Activated CD4-positive, alpha-beta T cell treated with anti-CD3 and anti-CD28 coated beads for 4 hours (primary cell): ENCODE data around the gene KRTAP6-2.

Experiments used
- DNase-seq, 2 donors: peaks; one replicate each; pipeline ENCODE4 v3.0.0-alpha.2; 2020

The KRTAP6-2 gene, protein sequence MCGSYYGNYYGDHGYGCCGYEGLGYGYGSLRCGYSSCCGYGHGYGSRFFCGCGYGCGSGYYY

DNA sequence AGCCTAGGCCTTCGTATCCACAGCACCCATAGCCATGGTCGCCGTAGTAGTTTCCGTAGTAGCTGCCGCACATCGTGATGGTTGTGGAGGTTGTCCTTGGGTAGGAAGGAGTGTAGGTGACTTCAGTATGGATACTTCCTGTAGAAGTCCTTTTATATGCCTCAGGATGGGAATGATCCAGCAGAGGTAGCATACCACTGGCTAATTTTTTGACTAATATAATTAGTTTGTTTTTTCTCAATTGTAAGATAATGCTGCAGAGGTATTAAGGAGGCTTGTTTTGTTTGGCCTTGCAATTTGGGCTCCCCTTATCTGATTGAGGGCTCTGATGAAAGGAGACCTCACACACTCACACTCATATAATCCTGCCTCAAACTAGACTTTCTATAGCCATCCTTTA lies at the start of gene KRTAP6-2:
Gene KRTAP6-2 (minus strand): TSS at position 101 of the 400 bp plus-strand sequence. CDS start 28 bp downstream, at position 73.
- no peak for DNase-seq

DNA sequence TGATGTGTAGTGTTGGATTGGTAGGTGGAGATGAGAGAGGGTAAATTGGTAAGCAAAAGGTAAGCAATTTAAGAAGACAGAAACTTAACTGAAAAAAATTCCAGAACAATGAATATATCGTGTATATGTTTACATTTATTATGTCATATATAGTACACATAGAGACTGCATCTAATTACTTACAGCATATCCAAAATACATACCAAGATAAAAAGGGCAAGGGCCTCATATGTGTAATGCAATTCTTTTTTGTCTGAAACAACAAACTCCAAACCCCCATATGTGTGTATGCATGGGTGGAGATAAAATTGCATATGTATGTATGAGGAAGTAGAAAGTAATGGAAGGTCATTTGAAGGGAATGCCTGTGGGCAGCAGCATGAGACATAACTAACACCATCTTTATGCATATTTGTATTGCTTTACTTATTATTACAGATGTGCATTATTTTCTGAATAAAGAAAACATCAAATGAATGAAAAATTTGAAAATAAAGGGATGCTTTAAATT lies 48.3 kb upstream of the KRTAP6-2 start:
- DNase-seq: no peak

DNA sequence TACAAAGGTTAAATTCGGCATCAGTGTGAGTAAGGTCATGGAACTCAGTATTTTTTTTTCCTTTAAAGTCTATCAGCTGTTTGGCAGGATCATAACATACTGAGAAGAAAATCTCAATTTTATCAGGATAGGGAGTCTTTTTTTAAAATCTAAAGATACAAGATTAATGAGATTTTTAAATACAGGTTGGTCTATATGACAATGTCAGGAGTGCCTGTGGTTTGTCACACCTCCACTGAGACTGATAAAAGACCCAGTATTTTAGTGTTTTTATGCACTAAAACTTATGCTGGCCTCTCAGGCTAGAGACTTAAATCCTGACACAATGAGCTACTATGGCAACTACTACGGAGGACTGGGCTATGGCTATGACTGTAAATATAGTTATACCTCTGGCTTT lies 43.9 kb upstream of the KRTAP6-2 start, which contains the start of gene KRTAP20-3:
Gene KRTAP20-3 (plus strand): TSS at position 301 of the 400 bp plus-strand sequence.
- no peak for DNase-seq

DNA sequence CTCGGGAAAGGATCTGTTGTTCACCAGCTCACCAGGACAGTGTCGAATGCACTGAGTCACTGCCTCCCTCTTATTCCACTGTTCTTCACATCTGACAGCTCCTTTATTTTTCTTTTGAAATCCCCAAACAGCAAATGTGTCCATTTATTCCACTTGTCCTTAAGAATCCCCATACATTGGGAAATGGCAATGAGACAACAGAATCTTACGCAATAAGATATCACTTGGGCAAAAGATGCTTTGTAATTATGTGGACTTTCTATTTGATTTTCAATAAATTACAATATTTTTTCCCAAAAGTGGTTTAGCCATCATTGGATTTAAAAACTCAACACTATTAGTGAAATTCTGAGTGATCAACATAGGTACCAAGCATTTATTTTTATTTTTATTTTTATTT lies 40.0 kb upstream of the KRTAP6-2 start:
- DNase-seq: no peak

DNA sequence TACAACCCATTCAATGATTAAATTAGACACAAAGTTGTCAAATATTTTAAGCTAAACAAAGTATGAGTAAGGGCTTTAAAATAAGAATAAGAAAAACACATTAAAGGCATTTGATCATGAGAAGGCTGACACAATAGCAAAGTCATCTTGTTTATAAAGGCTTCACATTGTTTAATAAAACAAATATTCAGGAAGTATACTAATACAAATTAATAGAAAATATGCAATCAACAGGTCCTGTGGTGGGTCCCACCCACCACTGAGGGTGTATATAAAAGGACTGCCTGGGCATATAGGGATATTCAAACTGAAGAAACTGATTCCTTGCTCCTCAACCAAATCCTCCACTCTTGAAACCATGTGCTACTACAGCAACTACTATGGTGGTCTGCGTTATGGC lies 36.2 kb upstream of the KRTAP6-2 start, which contains the start of gene KRTAP20-2:
Gene KRTAP20-2 (plus strand): TSS at position 301 of the 400 bp plus-strand sequence. CDS start 58 bp downstream, at position 359.
- DNase-seq: no peak

DNA sequence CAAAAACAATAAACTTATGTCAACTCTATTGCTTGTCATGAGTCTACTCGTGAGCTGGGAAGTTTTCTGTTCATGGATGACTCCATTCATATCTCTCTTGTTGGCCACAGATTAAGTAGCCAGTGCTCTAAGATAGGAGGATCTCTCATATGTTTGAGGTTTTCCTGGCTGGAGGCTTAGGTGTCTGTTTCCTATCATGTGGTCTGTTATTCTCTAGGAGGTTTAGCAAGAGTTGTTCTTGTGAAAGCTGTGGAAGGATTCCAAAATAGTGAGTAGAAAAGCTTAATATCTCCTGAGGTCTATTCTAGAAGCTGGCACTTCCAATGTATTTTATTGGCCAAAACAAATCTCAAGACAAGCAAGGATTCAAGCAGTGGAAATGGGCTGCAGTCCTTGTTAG lies 30.5 kb upstream of the KRTAP6-2 start:
- DNase-seq: no peak

DNA sequence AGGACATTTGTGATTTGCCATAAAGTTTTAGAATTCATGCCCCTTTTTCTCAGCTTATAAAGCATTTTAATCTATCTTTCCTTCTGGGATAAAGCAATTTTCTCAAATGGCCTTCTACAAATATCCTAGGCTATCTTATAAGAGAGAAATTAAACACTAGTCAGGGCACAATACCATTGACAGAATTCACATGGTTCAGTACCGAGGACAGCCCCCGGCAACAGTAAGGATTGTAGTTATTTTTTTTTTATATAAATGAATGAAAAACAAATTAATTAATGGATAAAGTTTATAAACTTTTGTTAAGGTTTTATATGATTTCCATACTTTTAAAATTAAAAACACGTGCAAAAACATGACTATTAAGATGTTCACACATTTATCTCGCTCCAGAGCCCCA lies 29.4 kb upstream of the KRTAP6-2 start:
- DNase-seq: no peak

DNA sequence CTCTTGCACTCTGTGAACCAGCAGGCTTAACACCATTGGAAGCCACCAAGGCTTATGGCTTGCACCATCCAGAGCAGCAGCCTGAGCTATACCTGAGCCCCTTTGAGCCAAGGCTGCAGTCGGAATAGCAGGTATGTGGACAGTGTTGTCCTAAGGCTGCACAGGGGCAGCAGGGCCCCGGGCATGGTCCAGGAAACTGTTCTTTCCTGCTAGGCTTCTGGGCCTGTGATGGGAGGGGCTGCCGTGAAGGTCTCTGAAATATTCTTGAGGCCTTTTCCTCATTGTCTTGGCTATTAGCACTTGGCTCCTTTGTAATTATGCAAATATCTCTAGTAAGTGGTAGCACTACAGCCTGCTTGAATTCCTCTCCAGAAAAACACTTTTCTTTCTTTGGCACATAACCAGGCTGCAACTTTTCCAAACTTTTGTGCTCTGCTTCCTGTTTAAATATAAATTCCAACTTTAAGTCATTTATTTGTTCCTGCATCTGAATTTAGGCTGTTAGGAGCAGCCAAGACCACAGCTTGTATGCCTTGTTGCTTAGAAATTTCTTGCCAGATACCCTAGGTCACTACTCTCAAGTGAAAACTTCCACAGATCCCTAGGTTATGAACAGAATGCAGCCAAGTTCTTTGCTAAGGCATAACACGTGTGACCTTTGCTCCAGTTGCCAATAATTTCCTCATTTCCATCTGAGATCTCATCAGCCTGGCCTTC lies 26.9 kb upstream of the KRTAP6-2 start:
- DNase-seq: no peak

DNA sequence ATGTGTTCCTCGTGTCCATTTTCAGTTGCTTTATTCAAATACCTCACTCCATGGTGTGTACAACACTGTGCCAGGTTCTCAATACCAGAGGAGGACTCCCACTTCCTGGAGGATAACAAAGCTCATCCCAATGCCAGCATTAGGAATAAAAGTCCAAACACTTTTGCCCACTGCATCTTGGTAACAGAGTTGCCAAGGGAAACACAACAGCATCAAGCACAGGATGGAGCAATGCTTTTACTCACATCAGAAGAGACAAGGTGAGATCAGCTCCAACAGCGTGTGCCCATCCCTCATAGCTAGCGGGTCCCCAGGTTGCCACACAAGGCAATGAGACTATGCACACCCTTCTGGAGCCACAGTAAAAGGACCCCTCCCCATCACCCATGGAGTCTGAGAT lies 24.7 kb upstream of the KRTAP6-2 start:
- no peak for DNase-seq

DNA sequence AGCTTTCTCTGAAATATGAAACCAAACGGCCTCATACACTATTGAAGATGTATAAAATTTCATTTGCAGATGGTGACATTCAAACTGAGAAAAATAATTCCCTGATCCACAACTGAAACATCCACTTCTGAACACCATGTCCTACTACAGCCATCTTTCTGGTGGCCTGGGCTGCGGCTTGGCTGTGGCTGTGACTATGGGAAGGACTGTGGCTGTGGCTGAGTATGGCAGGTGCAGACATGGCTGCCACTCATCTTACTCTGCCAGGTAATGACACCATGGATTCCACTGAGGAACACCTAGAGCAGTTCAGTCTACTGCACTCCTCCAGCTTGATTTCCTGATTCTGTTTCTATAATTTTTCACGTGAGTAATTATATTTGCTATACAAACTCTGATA lies 21.8 kb upstream of the KRTAP6-2 start, which contains the start of gene KRTAP20-4:
Gene KRTAP20-4 (plus strand): TSS at position 106 of the 400 bp plus-strand sequence.
- no peak for DNase-seq

DNA sequence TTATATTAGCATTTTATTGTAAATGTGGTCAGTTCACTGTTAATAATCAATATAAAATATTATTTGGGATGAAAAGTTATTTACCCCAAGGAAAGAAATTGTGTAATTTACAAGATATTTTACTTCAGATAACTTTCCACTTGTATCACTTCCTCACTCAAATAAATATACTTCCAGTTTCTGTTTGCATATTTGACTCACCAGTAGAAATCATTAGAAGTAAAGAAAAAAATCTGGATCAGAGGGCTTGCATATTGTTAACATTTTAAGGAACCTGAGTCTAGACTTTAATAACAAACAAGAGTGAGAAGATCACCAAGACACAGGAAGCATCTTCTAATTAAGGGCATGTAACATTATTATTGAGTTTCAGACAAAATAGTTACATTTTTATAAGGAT lies 21.4 kb upstream of the KRTAP6-2 start:
- DNase-seq: no peak

DNA sequence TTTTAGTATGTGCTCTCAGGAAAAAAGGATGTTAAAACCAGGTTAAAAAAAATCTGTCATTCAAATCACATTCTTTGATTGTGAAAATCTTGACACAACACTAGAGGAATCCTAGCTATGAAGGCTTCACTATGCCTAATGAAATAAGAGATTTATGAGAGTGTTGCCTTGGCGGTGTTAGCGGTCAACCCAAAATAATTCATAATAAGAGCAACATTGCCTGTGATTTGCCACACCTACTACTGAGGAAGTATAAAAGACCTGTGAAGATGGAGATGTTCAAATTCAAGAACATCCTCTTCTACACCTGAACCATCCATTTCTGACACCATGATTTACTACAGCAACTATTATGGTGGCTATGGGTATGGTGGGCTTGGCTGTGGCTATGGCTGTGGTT lies 17.4 kb upstream of the KRTAP6-2 start, which contains the start of gene KRTAP20-1:
Gene KRTAP20-1 (plus strand): TSS at position 301 of the 400 bp plus-strand sequence. CDS start 30 bp downstream, at position 331.
- DNase-seq: no peak

DNA sequence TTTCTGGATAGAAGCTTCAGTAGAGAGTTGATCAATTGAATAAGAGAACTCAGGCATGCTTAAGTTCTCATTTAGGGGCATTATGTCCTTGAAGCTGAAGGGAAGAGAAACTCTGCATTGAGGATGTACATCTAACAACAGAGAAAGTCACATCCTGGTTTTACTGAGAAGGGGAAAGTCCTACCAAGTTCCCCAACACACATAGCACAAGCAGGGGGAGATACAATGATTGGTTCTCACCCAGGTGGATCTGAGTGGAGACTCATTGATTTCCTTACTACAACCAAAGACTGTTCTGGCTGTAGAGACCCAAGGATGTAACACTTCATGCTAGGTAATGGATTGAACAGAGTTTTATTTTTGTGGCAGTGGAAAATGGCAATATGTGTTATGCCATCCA lies 16.5 kb upstream of the KRTAP6-2 start:
- no peak for DNase-seq

DNA sequence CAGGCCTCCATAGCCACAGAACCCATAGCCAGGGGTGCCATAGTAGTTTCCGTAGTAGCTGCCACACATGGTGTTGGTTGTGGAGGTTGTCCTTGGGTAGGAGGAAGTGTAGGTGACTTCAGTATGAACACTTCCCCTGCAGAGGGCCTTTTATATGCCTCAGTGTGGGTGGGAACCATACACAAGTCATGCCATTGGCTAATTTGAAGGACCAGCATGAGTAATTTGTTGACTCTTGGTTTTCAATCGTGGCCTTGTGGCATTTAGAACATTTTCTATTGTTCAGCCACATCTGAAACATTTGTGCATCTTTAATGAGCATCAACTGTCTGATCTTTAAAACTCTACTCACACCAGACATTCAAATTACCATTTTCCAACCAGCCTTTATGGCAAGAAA lies 15.1 kb upstream of the KRTAP6-2 start, which contains the start of gene KRTAP6-1:
Gene KRTAP6-1 (minus strand): TSS at position 95 of the 400 bp plus-strand sequence. CDS start 26 bp downstream, at position 69.
- DNase-seq: no peak

DNA sequence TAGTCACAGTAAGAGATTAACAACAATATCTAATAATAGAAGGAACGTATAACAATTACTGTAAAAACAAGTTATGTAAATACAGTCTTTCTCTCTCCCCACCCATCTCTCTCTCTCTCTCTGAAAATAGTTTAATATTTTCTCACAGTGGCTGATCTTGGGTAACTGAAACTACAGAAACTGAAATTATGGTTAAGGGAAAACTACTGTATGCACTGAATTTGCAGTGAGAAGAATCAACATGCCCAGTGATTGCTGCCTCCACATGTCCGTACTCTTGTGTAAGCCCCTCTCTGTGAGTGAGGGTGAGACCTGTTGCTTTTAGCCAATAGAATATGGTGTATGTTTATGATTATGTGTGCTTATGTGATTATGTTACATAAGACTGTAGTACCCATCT lies 13.4 kb upstream of the KRTAP6-2 start:
- no peak for DNase-seq

DNA sequence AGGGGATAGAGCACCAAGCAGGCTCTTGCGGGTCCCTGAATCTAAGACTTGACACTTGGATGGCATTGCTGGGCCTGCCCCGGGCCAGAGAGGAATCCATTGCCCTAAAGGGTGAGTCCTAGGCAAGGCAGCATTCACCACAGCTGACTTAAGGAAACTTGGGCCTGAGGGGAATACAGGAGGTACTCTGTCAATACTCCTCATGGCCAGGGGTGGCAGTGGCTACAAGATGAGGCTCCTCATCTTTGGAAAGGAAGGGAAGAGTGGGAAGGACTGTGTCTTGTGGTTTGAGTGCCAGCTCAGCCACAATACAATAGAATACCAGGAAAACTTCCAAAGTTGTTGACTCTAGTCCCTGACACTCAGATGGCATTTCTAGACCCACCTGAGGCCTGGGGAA lies 7.3 kb upstream of the KRTAP6-2 start:
- no peak for DNase-seq

DNA sequence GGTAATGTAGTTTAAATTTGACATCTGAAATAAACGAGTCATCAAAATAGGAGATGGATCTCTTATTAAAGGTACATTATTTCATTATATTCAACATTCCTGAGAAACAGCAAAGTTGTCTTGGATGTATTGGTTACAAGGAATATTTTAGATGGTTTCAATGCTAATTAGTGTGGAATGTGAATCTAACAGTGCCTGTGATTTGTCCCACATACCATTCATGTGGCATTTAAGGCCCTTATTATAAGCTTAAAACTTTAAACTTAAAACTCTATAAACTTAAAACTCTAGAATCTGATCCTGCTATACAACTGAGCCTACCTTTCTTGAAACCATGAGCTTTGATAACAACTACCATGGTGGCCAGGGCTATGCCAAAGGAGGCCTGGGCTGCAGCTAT lies 2.1 kb upstream of the KRTAP6-2 start, which contains the start of gene KRTAP22-1:
Gene KRTAP22-1 (plus strand): TSS at position 301 of the 400 bp plus-strand sequence.
- no peak for DNase-seq

DNA sequence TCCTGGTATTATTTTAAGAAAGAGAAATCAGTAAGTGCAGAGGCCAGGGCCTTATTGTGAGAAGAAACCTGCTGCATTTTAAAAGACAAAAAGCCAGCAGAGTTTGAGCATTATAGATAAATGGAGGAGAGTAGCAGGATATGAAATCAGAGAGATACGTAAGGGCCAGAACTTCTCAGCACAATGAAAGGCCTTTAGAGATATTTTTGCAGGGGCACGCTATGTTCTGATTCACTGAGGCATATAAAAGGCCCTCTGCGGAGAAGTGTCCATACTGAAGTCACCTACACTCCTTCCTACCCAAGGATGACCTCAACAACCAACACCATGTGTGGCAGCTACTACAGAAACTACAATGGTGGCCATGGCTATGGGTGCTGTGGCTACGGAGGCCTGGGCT lies 6.6 kb downstream of the KRTAP6-2 start, which contains the start of gene KRTAP6-3:
Gene KRTAP6-3 (plus strand): TSS at position 301 of the 400 bp plus-strand sequence. CDS start 6 bp downstream, at position 307.
- no peak for DNase-seq

DNA sequence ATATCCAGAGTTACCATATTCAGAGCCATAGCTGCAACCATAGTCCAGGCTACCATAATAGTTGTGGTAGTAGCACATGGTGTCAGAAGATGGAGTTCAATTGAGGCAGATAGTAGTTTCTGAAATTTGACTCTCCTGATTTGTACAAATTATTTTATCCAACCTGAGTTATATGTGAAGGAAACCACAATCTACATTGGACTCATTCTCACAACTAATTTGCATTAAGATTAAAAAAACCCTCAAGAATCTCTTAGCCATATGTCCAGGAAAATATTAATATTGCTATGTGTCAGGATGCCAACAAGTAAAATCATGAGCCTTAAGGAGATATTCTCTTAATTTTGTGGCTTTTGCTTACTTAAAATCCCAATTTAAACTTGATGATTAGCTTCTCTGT lies 8.4 kb downstream of the KRTAP6-2 start, which contains the start of gene KRTAP22-2:
Gene KRTAP22-2 (minus strand): TSS at position 101 of the 400 bp plus-strand sequence.
- DNase-seq: no peak

DNA sequence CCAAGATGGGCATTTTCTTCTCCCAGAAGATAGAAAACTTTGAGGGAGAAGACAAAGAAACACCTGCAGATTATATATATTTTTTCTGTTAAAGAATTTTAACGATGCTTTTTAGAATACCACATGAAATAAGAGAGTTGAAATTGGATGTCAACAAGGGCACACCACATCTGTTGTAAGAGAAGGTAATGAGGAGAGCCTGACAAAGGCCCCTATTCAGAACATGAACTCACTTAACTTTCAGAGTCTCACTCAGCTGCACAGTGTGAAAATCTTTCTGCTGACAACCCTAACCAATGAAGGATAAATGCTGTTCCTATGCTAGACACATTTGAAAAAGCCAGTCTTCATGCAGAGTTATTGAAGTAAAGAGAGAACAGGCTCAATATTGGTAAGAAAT lies 15.8 kb downstream of the KRTAP6-2 start:
- DNase-seq: no peak

DNA sequence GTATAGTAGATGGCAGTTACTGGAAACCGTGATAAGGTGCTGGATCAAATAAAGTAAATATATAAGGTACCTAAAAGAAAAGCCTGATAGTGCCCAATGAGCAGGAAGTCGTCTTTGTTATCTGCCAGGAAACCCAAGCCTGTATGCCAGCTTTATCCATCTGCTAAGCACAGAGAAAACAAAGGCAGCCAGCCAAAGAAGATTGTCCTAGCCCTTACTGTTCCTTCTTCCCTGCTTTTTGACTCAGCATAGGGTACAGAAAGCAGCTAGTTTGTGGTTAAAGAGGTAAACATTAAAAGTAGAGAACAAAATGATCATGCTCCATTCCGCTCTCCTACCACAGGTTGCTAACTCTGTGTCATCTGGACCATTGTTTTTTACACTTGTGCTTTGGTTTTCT lies 18.6 kb downstream of the KRTAP6-2 start:
- DNase-seq: no peak

DNA sequence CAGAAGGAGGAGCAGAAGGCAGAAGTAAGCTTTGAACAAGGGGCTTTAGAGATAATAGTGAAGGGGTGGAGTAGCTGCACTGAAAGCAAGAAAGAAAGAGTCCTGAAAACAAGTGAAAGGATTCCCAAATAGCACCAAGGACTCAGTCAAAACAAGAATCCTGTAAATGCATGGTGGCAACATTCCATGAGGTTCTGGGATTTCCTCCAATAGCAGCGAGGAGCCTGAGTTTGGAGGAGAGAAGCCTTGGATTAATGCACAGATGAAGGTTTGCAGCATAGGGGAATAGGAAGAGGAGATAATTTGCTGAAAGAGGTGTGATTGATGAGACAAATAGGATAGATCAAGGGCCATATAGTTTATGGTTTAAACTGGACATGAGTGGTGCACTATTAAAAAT lies 19.4 kb downstream of the KRTAP6-2 start:
- DNase-seq: no peak

DNA sequence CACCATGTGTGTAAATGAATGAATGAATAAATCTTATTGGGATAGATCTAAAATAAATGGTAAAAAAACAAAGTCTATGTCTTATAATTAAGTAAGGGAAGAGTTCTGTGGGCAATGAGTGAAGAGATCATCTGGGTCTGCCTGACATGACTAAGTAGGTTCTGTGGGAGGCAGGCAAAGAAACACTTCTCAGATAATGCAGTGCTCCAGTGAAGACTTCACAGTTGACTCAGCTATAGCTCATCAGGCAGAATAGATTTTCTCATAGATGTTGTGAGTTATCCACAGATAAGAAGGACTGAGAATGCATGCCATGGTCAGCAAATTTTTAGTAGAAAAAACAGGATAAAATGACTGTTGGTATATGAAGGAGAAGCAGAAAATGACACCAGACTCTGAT lies 20.9 kb downstream of the KRTAP6-2 start:
- DNase-seq: no peak

DNA sequence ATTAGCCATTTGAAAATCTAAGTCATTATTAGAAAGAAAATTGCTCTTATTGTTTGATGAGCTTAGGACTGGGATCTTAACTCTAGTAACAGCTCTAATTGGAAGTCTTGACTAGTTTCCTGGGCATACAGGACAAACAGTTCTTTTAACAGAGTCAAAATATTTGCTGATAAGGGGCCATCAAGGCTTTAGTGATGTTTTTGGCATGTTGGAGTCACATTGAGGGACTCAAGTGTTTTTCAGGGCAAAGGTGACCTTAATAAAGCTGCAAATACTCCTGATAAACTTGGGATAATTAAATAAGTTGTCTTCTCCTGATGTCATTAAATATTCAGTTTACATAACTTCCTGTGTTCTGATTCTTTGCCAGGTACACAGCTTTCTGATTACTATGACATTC lies 31.1 kb downstream of the KRTAP6-2 start:
- no peak for DNase-seq
